ENCODE measurements around the gene SPRR1B. TPM values are rescaled to one million over a fixed set of nuclear protein-coding genes. Genes with fewer than 3 reads are reported as not detected.
"Not testable (repeated sequence)": the region's sequence is repeated elsewhere in the genome, so short reads cannot be mapped to it uniquely, and the experiment has no call there.

Gene SPRR1B
- total RNA-seq, 1 donor from 2014 or later: 93.7 TPM

DNA sequence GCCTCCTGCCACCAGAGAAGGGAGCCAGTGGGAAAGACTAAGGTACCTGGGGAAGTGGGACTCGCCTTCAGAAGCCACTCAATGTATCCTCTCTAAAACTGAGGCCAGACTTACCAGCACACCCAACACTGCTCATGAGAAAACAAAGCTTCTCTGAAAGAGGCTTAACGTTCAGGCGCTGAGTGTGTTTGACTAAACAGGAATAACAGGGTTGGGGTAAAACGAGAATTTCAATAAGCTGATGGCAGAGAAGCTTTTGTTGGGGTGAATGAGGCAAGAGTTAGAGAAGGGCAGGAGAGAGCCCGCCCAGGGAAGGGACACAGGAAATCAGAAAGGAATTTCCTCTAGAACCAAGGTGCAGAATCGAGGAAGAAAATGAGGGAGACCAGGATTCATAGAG lies 31.2 kb upstream of the SPRR1B start:
- no peaks in the 10 kb centered on the region for H3K36me3 Mint-ChIP-seq
- peaks cover 3% of the 10 kb centered on the region for H3K27me3 Mint-ChIP-seq
- no peaks in the 10 kb centered on the region for H3K4me1 Mint-ChIP-seq (ENCODE audit: unreplicated experiment)
- TF ChIP-seq, protein P1, sequence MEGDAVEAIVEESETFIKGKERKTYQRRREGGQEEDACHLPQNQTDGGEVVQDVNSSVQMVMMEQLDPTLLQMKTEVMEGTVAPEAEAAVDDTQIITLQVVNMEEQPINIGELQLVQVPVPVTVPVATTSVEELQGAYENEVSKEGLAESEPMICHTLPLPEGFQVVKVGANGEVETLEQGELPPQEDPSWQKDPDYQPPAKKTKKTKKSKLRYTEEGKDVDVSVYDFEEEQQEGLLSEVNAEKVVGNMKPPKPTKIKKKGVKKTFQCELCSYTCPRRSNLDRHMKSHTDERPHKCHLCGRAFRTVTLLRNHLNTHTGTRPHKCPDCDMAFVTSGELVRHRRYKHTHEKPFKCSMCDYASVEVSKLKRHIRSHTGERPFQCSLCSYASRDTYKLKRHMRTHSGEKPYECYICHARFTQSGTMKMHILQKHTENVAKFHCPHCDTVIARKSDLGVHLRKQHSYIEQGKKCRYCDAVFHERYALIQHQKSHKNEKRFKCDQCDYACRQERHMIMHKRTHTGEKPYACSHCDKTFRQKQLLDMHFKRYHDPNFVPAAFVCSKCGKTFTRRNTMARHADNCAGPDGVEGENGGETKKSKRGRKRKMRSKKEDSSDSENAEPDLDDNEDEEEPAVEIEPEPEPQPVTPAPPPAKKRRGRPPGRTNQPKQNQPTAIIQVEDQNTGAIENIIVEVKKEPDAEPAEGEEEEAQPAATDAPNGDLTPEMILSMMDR (conservative IDR thresholded peaks at IDR 0.05): no peak
- peak overlapping the region; percentile 90 for H3K27ac Mint-ChIP-seq
- H3K9me3 Mint-ChIP-seq: no peaks in the 10 kb centered on the region
- H3K4me3 Mint-ChIP-seq: peak overlapping the region; percentile 63
- no peak for DNase-seq (ENCODE audit: extremely low spot score, unreplicated experiment)

DNA sequence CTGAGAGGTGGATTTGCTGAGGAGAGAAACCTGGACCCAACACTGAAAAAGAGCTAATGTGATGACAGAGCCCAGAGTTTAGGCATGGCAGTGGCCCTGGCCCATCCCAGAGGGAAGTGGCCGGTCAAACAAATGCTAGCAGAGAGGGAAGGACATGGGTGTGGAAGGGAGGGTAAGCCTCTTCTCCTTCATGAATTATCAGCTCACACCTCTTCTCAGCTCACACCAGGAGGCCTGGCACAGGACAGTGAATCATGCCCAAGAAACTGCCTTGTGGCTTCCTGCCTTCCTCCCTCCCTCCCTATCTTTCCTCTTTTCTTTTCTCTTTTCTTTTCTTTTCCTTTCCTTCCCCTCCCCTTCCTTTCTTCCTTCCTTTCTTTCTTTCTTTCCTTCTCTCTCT lies 30.7 kb upstream of the SPRR1B start:
- H3K27ac Mint-ChIP-seq: peak overlapping the region; percentile 90
- H3K36me3 Mint-ChIP-seq: no peaks in the 10 kb centered on the region
- DNase-seq (ENCODE audit: extremely low spot score, unreplicated experiment): no peak
- peaks cover 3% of the 10 kb centered on the region for H3K27me3 Mint-ChIP-seq
- H3K4me3 Mint-ChIP-seq: no peak overlapping the region
- no peaks in the 10 kb centered on the region for H3K4me1 Mint-ChIP-seq (ENCODE audit: unreplicated experiment)
- no peaks in the 10 kb centered on the region for H3K9me3 Mint-ChIP-seq
- TF ChIP-seq, protein P1 (conservative IDR thresholded peaks at IDR 0.05): no peak

DNA sequence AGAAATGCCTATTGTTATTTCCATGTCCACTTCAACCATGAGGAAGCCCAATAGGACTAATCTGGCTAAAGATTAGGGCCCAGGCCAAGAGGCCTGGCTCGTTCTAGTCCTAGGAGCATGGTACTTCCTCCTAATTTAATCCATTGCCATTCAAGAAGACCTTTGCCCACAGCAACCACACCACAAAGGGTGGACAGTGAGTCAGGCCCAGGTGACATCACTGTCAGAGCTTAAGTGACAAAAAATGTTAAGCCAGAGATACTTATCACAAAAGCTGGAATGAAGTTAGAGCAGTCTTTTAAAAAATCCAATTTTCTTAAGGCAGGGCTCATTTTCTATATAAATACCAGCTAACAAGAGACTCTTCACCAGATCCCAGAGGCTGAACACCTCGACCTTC lies 29.6 kb upstream of the SPRR1B start, which contains the start of gene SPRR3:
Gene SPRR3, plus strand, starts transcription at position 368 of the 400 bp plus-strand sequence. CDS start 1,272 bp downstream, outside the sequence.
- Mint-ChIP-seq H3K27ac (peak within 1 kb of the TSS; percentile 90), H3K36me3 (no peaks in the 10 kb centered on the region), H3K4me3 (no peak within 1 kb of the TSS), H3K9me3 (no peaks in the 10 kb centered on the region), H3K27me3 (peaks cover 3% of the 10 kb centered on the region), H3K4me1 (ENCODE audit: unreplicated experiment) (no peaks in the 10 kb centered on the region)
- TF ChIP-seq, protein P1 (conservative IDR thresholded peaks at IDR 0.05): no peak
- DNase-seq (ENCODE audit: extremely low spot score, unreplicated experiment): no peak

DNA sequence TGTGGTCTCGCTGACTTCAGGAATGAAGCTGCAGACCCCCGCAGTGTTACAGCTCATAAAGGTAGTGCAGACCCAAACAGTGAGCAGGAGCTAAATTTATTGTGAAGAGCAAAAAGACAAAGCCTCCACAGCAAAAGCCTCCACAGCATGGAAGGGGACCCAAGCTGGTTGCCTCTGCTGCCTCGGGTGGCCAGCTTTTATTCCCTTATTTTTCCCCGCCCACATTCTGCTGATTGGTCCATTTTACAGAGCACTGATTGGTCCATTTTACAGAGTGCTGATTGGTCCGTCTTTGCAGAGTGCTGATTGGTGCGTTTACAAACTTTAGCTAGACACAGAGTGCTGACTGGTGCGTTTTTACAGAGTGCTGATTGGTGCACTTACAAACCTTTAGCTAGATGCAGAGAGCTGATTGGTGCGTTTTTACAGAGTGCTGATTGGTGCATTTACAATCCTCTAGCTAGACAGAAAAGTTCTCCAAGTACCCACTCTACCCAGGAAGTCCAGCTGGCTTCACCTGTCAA lies 19.7 kb upstream of the SPRR1B start:
- not testable (repeated sequence) for DNase-seq (ENCODE audit: extremely low spot score, unreplicated experiment); H3K4me1 Mint-ChIP-seq (ENCODE audit: unreplicated experiment); H3K27me3 Mint-ChIP-seq; H3K36me3 Mint-ChIP-seq; H3K9me3 Mint-ChIP-seq; H3K4me3 Mint-ChIP-seq; H3K27ac Mint-ChIP-seq

DNA sequence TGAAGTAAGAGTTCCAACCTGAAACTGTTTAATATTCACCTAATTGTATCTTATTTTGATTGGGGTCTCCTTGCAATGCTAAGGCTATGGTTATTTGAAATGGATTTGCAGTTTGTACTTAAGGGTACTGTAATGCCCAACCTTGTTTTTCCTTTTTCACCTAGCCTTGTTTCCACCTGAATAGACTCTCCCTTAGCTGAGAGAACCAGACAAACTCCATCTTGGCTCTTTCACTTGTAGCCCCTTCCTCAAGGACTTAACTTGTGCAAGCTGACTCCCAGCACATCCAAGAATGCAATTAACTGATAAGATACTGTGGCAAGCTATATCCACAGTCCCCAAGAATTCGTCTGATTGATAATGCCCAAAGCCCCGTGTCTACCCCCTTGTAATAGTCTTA lies 9.2 kb upstream of the SPRR1B start:
- not testable (repeated sequence) for H3K36me3 Mint-ChIP-seq; H3K27ac Mint-ChIP-seq; H3K27me3 Mint-ChIP-seq; H3K4me3 Mint-ChIP-seq; H3K9me3 Mint-ChIP-seq; DNase-seq (ENCODE audit: extremely low spot score, unreplicated experiment); H3K4me1 Mint-ChIP-seq (ENCODE audit: unreplicated experiment)

DNA sequence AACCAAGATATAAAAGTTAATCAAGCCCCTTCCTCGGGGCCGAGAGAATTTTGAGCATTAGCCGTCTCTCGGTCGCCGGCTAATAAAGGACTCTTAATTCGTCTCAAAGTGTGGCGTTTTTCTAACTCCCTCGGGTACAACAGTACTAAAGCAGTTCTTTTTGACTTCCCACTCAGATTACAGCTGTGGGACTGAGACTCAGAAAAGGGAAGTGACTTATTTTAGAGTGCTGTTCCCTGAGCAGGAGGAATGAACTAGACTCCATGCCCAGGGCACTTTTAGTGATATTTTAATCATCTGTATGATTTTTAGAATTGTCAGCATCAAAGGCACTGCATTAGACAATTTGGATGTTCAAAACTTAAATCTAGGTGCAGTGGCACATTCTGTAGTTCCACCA lies 8.7 kb upstream of the SPRR1B start:
- H3K27me3 Mint-ChIP-seq; DNase-seq (ENCODE audit: extremely low spot score, unreplicated experiment); H3K4me3 Mint-ChIP-seq; H3K36me3 Mint-ChIP-seq; H3K4me1 Mint-ChIP-seq (ENCODE audit: unreplicated experiment); H3K9me3 Mint-ChIP-seq; H3K27ac Mint-ChIP-seq: not testable (repeated sequence)

DNA sequence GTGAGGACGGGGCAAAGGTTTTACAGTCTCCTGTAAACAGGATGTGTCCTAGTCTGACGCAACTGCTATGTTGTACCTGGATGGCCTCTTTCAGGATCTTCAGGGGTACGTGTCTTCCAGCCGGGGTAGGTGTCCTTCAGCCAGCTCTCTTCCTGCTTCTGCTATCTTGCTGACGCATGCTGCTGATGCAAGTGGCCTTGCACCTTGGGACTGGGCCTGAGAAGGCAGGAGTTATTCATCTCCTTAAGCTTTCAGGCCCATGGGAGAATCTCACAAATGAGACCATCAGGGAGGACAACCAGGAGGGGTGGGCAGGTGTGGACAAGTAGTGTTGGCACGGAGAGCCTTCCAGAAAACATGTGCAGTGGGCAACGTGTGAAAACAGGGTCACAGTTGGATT lies 7.9 kb upstream of the SPRR1B start:
- no peak for DNase-seq (ENCODE audit: extremely low spot score, unreplicated experiment)
- Mint-ChIP-seq H3K4me3 (no peak overlapping the region), H3K9me3 (no peaks in the 10 kb centered on the region), H3K27ac (no peak overlapping the region), H3K4me1 (ENCODE audit: unreplicated experiment) (no peaks in the 10 kb centered on the region), H3K27me3 (peaks cover 3% of the 10 kb centered on the region), H3K36me3 (no peaks in the 10 kb centered on the region)
- TF ChIP-seq, protein P1 (conservative IDR thresholded peaks at IDR 0.05): no peak
